H9 (cell line): ENCODE measurements around the gene GPX2. TPM values are rescaled to one million over a fixed set of nuclear protein-coding genes. Genes with fewer than 3 reads are reported as not detected.

ENCODE experiments used
- DNase-seq: peaks from one replicate; pipeline ENCODE4 v3.0.0-alpha.2; 2017
- H2AFZ ChIP-seq: one replicate; pipeline ENCODE4 v1.6.1; 2013; ENCODE audit warnings: mild to moderate bottlenecking, low read length, control low read depth, moderate library complexity
- H2AK5ac ChIP-seq: 2 replicates; pipeline ENCODE4 v1.6.1; 2013; ENCODE audit warnings: low read length, control low read depth, mixed read lengths; ENCODE audit not compliant: insufficient read length
- H2BK120ac ChIP-seq: one replicate; pipeline ENCODE4 v1.6.1; 2013; ENCODE audit warnings: low read depth, mild to moderate bottlenecking, low read length, control low read depth, inconsistent platforms; ENCODE audit not compliant: poor library complexity, severe bottlenecking
- H2BK12ac ChIP-seq: 2 replicates; pipeline ENCODE4 v1.6.1; 2013; ENCODE audit warnings: low read length, control low read depth, mixed read lengths, low read depth; ENCODE audit not compliant: insufficient read length
- H2BK15ac ChIP-seq: 2 replicates; pipeline ENCODE4 v1.6.1; 2013; ENCODE audit warnings: low read depth, low read length, control low read depth
- H2BK20ac ChIP-seq: one replicate; pipeline ENCODE4 v1.6.1; 2013; ENCODE audit warnings: low read depth, mild to moderate bottlenecking, low read length, control low read depth, inconsistent platforms; ENCODE audit not compliant: poor library complexity, severe bottlenecking
- H2BK5ac ChIP-seq: 2 replicates; pipeline ENCODE4 v1.6.1; 2013; ENCODE audit warnings: low read length, control low read depth, mixed read lengths; ENCODE audit not compliant: insufficient read length
- H3K14ac ChIP-seq: 2 replicates; pipeline ENCODE4 v1.6.1; 2013; ENCODE audit warnings: low read length, control low read depth; ENCODE audit not compliant: insufficient read depth
- H3K18ac ChIP-seq: 2 replicates; pipeline ENCODE4 v1.6.1; 2013; ENCODE audit warnings: low read depth, mild to moderate bottlenecking, mixed read lengths, low read length, control low read depth; ENCODE audit not compliant: insufficient read length
- H3K23ac ChIP-seq: 2 replicates; pipeline ENCODE4 v1.6.1; 2013; ENCODE audit warnings: low read length, control low read depth, mixed read lengths, low read depth; ENCODE audit not compliant: insufficient read length
- H3K23me2 ChIP-seq: 2 replicates; pipeline ENCODE4 v1.6.1; 2013; ENCODE audit warnings: low read depth, mild to moderate bottlenecking, mixed read lengths, low read length, control low read depth; ENCODE audit not compliant: insufficient read length, poor library complexity, severe bottlenecking
- H3K27ac ChIP-seq: 2 replicates; pipeline ENCODE4 v1.5.1; 2013; ENCODE audit warnings: low read length, control low read depth, mixed read lengths, low read depth; ENCODE audit not compliant: insufficient read length
- H3K27me3 ChIP-seq: 2 replicates; pipeline ENCODE4 v1.6.1; 2013; ENCODE audit warnings: low read length, control low read depth, inconsistent platforms; ENCODE audit not compliant: insufficient read depth
- H3K4ac ChIP-seq: 2 replicates; pipeline ENCODE4 v1.6.1; 2013; ENCODE audit warnings: low read depth, mild to moderate bottlenecking, control low read depth, inconsistent platforms, low read length, moderate library complexity
- H3K4me1 ChIP-seq: 2 replicates; pipeline ENCODE4 v1.6.1; 2013; ENCODE audit warnings: low read length, control low read depth, inconsistent platforms; ENCODE audit not compliant: insufficient read depth
- H3K4me2 ChIP-seq: 2 replicates; pipeline ENCODE4 v1.6.1; 2013; ENCODE audit warnings: low read length, control low read depth, mixed read lengths; ENCODE audit not compliant: insufficient read length, insufficient read depth
- H3K56ac ChIP-seq: 2 replicates; pipeline ENCODE4 v1.6.1; 2013; ENCODE audit warnings: low read depth, mild to moderate bottlenecking, mixed read lengths, low read length, control low read depth; ENCODE audit not compliant: insufficient read length
- H3K79me1 ChIP-seq: 2 replicates; pipeline ENCODE4 v1.6.1; 2013; ENCODE audit warnings: low read depth, mild to moderate bottlenecking, moderate library complexity, low read length, control low read depth, inconsistent platforms; ENCODE audit not compliant: insufficient read depth, poor library complexity, severe bottlenecking
- H3K79me2 ChIP-seq: 2 replicates; pipeline ENCODE4 v1.6.1; 2013; ENCODE audit warnings: low read length, control low read depth, inconsistent platforms; ENCODE audit not compliant: insufficient read depth
- H3K9ac ChIP-seq: 2 replicates; pipeline ENCODE4 v1.6.1; 2013; ENCODE audit warnings: low read length, control low read depth, mixed read lengths; ENCODE audit not compliant: insufficient read length; ENCODE audit errors: extremely low read depth
- H3K9me3 ChIP-seq: one replicate; pipeline ENCODE4 v1.6.1; 2013; ENCODE audit warnings: low read depth, low read length, inconsistent platforms; ENCODE audit not compliant: control insufficient read depth
- H3T11ph ChIP-seq: one replicate; pipeline ENCODE4 v1.6.1; 2013; ENCODE audit warnings: mild to moderate bottlenecking, low read length, control low read depth, inconsistent platforms
- H4K20me1 ChIP-seq: one replicate; pipeline ENCODE4 v1.6.1; 2013; ENCODE audit not compliant: control insufficient read depth, insufficient read length, insufficient read depth
- H4K5ac ChIP-seq: 2 replicates; pipeline ENCODE4 v1.6.1; 2013; ENCODE audit warnings: low read depth, mild to moderate bottlenecking, mixed read lengths, low read length, control low read depth; ENCODE audit not compliant: insufficient read length
- H4K8ac ChIP-seq: replicated peaks from 2 replicates; pipeline ENCODE4 v1.6.1; 2013; ENCODE audit warnings: low read length, control low read depth, mixed read lengths, low read depth; ENCODE audit not compliant: insufficient read length
- H4K91ac ChIP-seq: 2 replicates; pipeline ENCODE4 v1.6.1; 2013; ENCODE audit warnings: low read depth, mild to moderate bottlenecking, moderate library complexity, mixed read lengths, low read length, control low read depth; ENCODE audit not compliant: insufficient read length
- H3K27ac Mint-ChIP-seq, 3 experiments: 2 replicates in 2 of 3; 3 replicates in 1 of 3; pipeline ENCODE4 v1.8.0; 2020 to 2021; ENCODE audit warnings: mixed read lengths in 3 of 3, mild to moderate bottlenecking in 1 of 3, moderate library complexity in 1 of 3
- H3K27me3 Mint-ChIP-seq: 2 replicates; pipeline ENCODE4 v1.8.0; 2021; ENCODE audit warnings: low read depth, mild to moderate bottlenecking, moderate library complexity, mixed read lengths
- H3K36me3 Mint-ChIP-seq, 3 experiments: 2 replicates in 2 of 3; 3 replicates in 1 of 3; pipeline ENCODE4 v1.8.0; 2020 to 2021; ENCODE audit warnings: low read depth in 3 of 3, mixed read lengths in 3 of 3; ENCODE audit not compliant: insufficient read depth in 1 of 3
- H3K4me1 Mint-ChIP-seq, 2 experiments: 2 replicates each; pipeline ENCODE4 v1.8.0; 2020; ENCODE audit warnings: mixed read lengths in 2 of 2
- H3K4me3 Mint-ChIP-seq, 2 experiments: 2 replicates in 1 of 2; 3 replicates in 1 of 2; pipeline ENCODE4 v1.8.0; 2020 to 2021; ENCODE audit warnings: mild to moderate bottlenecking in 2 of 2, mixed read lengths in 2 of 2, moderate library complexity in 1 of 2
- H3K9me3 Mint-ChIP-seq, 2 experiments: 2 replicates in 1 of 2; 3 replicates in 1 of 2; pipeline ENCODE4 v1.8.0; 2020; ENCODE audit warnings: mild to moderate bottlenecking in 2 of 2, mixed read lengths in 2 of 2, moderate library complexity in 1 of 2
- WGBS: extraction: QIAGEN DNeasy Blood & Tissue Kit; methylation state at CpG from one replicate; pipeline ENCODE4 v1.1.7; 2013; ENCODE audit warnings: missing lambda C conversion rate, low lambda C conversion rate, mixed read lengths; ENCODE audit not compliant: insufficient read length; ENCODE audit errors: extremely low coverage; 5-methylcytosine and 5-hydroxymethylcytosine counted together
- total RNA-seq: library from RNA; stranded (reverse); gene quantifications from 2 replicates; pipeline ENCODE4 v1.2.1, GENCODE V29; 2021
- TF ChIP-seq, protein P1 (sequence below): fragments of 200-600 bp; sonication (generic); conservative IDR thresholded peaks from 3 replicates; pipeline ENCODE4 v1.8.0; 2021; ENCODE audit warnings: antibody characterized with exemption, mild to moderate bottlenecking

Gene GPX2
- total RNA-seq, 1 experiment from 2014 or later: 0.79 TPM

DNA sequence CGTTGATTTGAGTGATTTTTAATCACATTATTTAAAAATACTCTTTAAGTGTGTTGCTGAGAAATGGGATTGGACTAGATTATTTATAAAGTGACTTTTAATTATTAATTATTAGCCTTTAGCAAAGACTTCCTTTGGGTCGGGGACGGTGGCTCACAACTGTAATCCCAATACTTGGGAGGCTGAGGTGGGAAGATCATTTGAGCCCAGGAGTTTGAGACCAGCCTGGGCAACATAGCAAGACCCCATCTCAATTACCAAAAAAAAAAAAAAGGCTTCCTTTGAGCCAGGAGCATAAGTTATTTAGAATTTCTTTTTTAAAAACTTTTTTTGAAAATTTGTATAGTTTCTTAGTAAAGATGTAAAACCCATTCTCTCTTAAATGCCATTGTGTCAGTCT lies 19.5 kb downstream of the GPX2 start:
- H3K36me3 Mint-ChIP-seq: peaks cover 6 to 30% (median 22%) of the 10 kb centered on the region in 3 experiments; a peak in 5 of 7 replicates
- Histone ChIP-seq H4K91ac (no peak overlapping the region), H3K79me1 (no peaks in the 10 kb centered on the region), H3K9ac (no peak overlapping the region), H4K5ac (no peak overlapping the region), H2AK5ac (no peak overlapping the region), H3T11ph (no peak overlapping the region), H3K27ac (no peak overlapping the region), H2BK15ac (no peak overlapping the region), H3K9me3 (no peaks in the 10 kb centered on the region), H2BK5ac (no peak overlapping the region), H4K20me1 (no peaks in the 10 kb centered on the region), H4K8ac (no peak overlapping the region), H3K56ac (no peak overlapping the region), H2AFZ (no peak overlapping the region), H3K4me1 (no peaks in the 10 kb centered on the region), H3K4ac (no peak overlapping the region), H3K79me2 (no peaks in the 10 kb centered on the region; the same call in 1 of the 2 replicates), H3K27me3 (no peaks in the 10 kb centered on the region), H2BK120ac (no peak overlapping the region), H3K4me2 (no peak overlapping the region), H3K18ac (no peak overlapping the region), H3K23me2 (no peaks in the 10 kb centered on the region), H2BK20ac (no peak overlapping the region), H3K14ac (no peak overlapping the region), H2BK12ac (no peak overlapping the region), H3K23ac (no peak overlapping the region)
- H3K4me3 Mint-ChIP-seq: no peak overlapping the region
- no peaks in the 10 kb centered on the region for H3K9me3 Mint-ChIP-seq
- no peaks in the 10 kb centered on the region for H3K27me3 Mint-ChIP-seq
- no peak for DNase-seq
- TF ChIP-seq, protein P1, sequence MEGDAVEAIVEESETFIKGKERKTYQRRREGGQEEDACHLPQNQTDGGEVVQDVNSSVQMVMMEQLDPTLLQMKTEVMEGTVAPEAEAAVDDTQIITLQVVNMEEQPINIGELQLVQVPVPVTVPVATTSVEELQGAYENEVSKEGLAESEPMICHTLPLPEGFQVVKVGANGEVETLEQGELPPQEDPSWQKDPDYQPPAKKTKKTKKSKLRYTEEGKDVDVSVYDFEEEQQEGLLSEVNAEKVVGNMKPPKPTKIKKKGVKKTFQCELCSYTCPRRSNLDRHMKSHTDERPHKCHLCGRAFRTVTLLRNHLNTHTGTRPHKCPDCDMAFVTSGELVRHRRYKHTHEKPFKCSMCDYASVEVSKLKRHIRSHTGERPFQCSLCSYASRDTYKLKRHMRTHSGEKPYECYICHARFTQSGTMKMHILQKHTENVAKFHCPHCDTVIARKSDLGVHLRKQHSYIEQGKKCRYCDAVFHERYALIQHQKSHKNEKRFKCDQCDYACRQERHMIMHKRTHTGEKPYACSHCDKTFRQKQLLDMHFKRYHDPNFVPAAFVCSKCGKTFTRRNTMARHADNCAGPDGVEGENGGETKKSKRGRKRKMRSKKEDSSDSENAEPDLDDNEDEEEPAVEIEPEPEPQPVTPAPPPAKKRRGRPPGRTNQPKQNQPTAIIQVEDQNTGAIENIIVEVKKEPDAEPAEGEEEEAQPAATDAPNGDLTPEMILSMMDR: no peak
- peaks cover 0 to 3% of the 10 kb centered on the region in 2 experiments; a peak in 2 of 4 replicates for H3K4me1 Mint-ChIP-seq
- no CpG with 5 or more reads among the region's 3 CpGs for WGBS
- no peak overlapping the region for H3K27ac Mint-ChIP-seq
